Caco-2 (cell line): Measurements from ENCODE around the gene SPCS1. TPM values are rescaled to one million over a fixed set of nuclear protein-coding genes. Genes with fewer than 3 reads are reported as not detected.

Experiments
- BruUV-seq: library from RNA; stranded (reverse); fragments of 400-500 nt; replicated peaks from 2 replicates; lab custom pipeline; 2021; lab: Mats Ljungman, UMichigan
- CTCF ChIA-PET: fragments of 300-600 bp; sonication (Branson Sonifier 250); formaldehyde crosslinking; loops from one replicate; lab custom pipeline; 2022; ENCODE audit warnings: antibody characterized with exemption; lab: Charles Lee
- POLR2A ChIA-PET: fragments of 300-600 bp; sonication (Branson Sonifier 250); formaldehyde crosslinking; loops from one replicate; lab custom pipeline; 2022; ENCODE audit warnings: antibody characterized with exemption; lab: Charles Lee
- DNase-seq, 2 experiments: peaks; one replicate each; pipeline versions ENCODE4 v3.0.0 to v3.0.0-alpha.2; 2020 to 2022
- H3K27me3 ChIP-seq: replicated peaks from 2 replicates; pipeline ENCODE4 v1.6.0; 2011; ENCODE audit warnings: low read length; ENCODE audit not compliant: control insufficient read depth, insufficient read depth
- H3K36me3 ChIP-seq: 2 replicates; pipeline ENCODE4 v1.5.1; 2011; ENCODE audit warnings: low read length; ENCODE audit not compliant: control insufficient read depth, insufficient read depth
- H3K4me1 ChIP-seq: fragments of 250-450 bp; sonication (Bioruptor Pico); 2 replicates; pipeline ENCODE4 v1.5.1; 2020; ENCODE audit warnings: mild to moderate bottlenecking
- H3K4me3 ChIP-seq: 2 replicates; pipeline ENCODE4 v1.5.1; 2011; ENCODE audit warnings: low read depth, mild to moderate bottlenecking, control low read depth, low read length
- H3K9me3 ChIP-seq: fragments of 250-450 bp; sonication (Bioruptor Pico); 2 replicates; pipeline ENCODE4 v1.5.1; 2020; ENCODE audit warnings: mild to moderate bottlenecking, moderate library complexity
- H3K27ac Mint-ChIP-seq: one replicate; pipeline ENCODE4 v1.8.0; 2022; ENCODE audit warnings: mixed read lengths; ENCODE audit not compliant: unreplicated experiment
- H3K27me3 Mint-ChIP-seq: one replicate; pipeline ENCODE4 v1.8.0; 2022; ENCODE audit warnings: mixed read lengths; ENCODE audit not compliant: insufficient read depth, unreplicated experiment
- H3K36me3 Mint-ChIP-seq: one replicate; pipeline ENCODE4 v1.8.0; 2022; ENCODE audit warnings: mild to moderate bottlenecking, mixed read lengths; ENCODE audit not compliant: insufficient read depth, unreplicated experiment
- H3K4me1 Mint-ChIP-seq: one replicate; pipeline ENCODE4 v1.8.0; 2022; ENCODE audit warnings: low read depth, mixed read lengths; ENCODE audit not compliant: unreplicated experiment
- H3K4me3 Mint-ChIP-seq: one replicate; pipeline ENCODE4 v1.8.0; 2022; ENCODE audit warnings: mild to moderate bottlenecking, moderate library complexity, mixed read lengths; ENCODE audit not compliant: unreplicated experiment
- H3K9me3 Mint-ChIP-seq: one replicate; pipeline ENCODE4 v1.8.0; 2022; ENCODE audit warnings: mixed read lengths; ENCODE audit not compliant: unreplicated experiment
- intact Hi-C: fragments of 100-400 bp; cut with micrococcal nuclease; formaldehyde crosslinking; loops from one replicate; pipeline ENCODE4 v1.10.0; 2022; ENCODE audit not compliant: unreplicated experiment
- total RNA-seq: library from RNA; stranded (reverse); gene quantifications from 2 replicates; pipeline ENCODE4 v1.2.3, GENCODE V29; 2022
- TF ChIP-seq, protein P1 (sequence below), 2 experiments: fragments of 200-600 bp in 1 of 2; IDR thresholded peaks; 1 replicate in 1 of 2; 2 replicates in 1 of 2; pipeline versions ENCODE4 v1.5.1 to v1.8.0; 2011 to 2022; ENCODE audit warnings: antibody characterized with exemption in 1 of 2, control low read depth in 1 of 2, inconsistent platforms in 1 of 2, low read depth in 1 of 2, low read length in 1 of 2, mild to moderate bottlenecking in 1 of 2, moderate library complexity in 1 of 2; ENCODE audit not compliant: insufficient read depth in 1 of 2, severe bottlenecking in 1 of 2, unreplicated experiment in 1 of 2

SPCS1 gene
- total RNA-seq, 1 experiment from 2014 or later: 153 TPM

DNA sequence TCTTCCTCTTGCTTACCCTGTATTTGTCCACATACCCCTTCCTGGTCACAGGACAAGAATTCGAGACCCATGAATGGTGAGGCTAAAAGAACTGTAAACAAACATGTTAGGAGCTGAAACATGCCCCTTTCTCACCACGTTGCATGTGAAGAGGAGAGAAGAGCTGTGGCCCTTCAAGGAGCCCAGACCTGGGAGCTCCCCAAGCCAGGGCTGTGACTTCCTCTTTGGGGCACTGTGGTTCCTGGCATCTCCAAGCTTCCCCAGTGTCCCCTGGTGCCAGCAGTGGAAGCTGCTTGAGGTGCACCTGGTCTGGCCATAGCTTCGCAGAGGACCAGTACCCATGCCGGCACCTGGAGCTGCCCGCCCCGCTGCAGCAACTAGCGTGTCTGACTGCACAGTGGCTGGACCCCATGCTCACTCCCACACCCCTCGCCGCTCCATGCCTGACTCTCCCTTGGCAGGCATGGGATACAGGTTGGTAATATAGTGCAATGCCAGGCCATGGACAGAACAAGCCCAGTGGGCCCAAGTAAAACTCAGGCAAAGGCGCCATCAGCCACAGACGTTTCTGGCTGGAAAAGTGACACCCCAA lies 9.9 kb downstream of the SPCS1 start:
- no peaks in the 10 kb centered on the region for H3K4me1 Mint-ChIP-seq
- ChIA-PET CTCF (no interaction called here), POLR2A (no interaction called here)
- Histone ChIP-seq H3K36me3 (no peaks in the 10 kb centered on the region; the same call in 1 of the 2 replicates), H3K4me1 (no peaks in the 10 kb centered on the region), H3K9me3 (no peaks in the 10 kb centered on the region), H3K4me3 (no peak overlapping the region), H3K27me3 (no peaks in the 10 kb centered on the region)
- TF ChIP-seq, protein P1, sequence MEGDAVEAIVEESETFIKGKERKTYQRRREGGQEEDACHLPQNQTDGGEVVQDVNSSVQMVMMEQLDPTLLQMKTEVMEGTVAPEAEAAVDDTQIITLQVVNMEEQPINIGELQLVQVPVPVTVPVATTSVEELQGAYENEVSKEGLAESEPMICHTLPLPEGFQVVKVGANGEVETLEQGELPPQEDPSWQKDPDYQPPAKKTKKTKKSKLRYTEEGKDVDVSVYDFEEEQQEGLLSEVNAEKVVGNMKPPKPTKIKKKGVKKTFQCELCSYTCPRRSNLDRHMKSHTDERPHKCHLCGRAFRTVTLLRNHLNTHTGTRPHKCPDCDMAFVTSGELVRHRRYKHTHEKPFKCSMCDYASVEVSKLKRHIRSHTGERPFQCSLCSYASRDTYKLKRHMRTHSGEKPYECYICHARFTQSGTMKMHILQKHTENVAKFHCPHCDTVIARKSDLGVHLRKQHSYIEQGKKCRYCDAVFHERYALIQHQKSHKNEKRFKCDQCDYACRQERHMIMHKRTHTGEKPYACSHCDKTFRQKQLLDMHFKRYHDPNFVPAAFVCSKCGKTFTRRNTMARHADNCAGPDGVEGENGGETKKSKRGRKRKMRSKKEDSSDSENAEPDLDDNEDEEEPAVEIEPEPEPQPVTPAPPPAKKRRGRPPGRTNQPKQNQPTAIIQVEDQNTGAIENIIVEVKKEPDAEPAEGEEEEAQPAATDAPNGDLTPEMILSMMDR (IDR thresholded peaks at IDR 0.05; ENCODE audit: insufficient read depth in 1 of 2, low read depth in 1 of 2, low read length in 1 of 2, severe bottlenecking in 1 of 2, unreplicated experiment in 1 of 2): no peak
- H3K27me3 Mint-ChIP-seq: no peaks in the 10 kb centered on the region
- BruUV-seq: no TSS peak
- no peak overlapping the region for H3K27ac Mint-ChIP-seq
- H3K4me3 Mint-ChIP-seq: no peak overlapping the region
- no peak for DNase-seq
- peaks cover 18% of the 10 kb centered on the region for H3K36me3 Mint-ChIP-seq
- intact Hi-C loops: no loop called here
- peaks cover 13% of the 10 kb centered on the region for H3K9me3 Mint-ChIP-seq

DNA sequence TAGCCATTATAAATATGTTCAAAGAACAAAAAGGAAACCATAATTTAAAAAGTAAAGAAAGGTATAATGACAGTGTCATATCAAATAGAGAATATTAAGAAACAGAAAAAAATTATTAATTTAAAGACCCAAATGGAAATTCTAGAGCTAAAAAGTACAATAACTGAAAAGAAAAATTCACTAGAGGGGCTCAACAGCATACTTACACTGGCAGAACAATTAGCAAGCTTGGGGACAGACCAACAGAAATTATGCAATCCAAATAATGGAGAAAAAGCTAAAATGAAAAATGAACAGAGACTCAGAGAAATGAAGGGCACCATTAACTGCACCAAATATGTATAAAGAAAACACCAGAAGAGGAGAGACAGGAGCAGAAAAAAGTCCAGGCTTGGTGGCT lies 13.7 kb downstream of the SPCS1 start:
- CTCF ChIA-PET: no interaction called here
- Histone ChIP-seq H3K27me3 (no peaks in the 10 kb centered on the region), H3K4me1 (no peaks in the 10 kb centered on the region), H3K36me3 (no peaks in the 10 kb centered on the region; the same call in 1 of the 2 replicates), H3K4me3 (no peak overlapping the region), H3K9me3 (no peaks in the 10 kb centered on the region)
- TF ChIP-seq, protein P1 (IDR thresholded peaks at IDR 0.05; ENCODE audit: insufficient read depth in 1 of 2, low read depth in 1 of 2, low read length in 1 of 2, severe bottlenecking in 1 of 2, unreplicated experiment in 1 of 2): no peak
- POLR2A ChIA-PET: interaction anchor here (0.7 kb wide), 1 partner anchor 8 kb away, joined by 6 read pairs; no protein-coding TSS in a partner anchor
- intact Hi-C loops: no loop called here
- no peak overlapping the region for H3K4me3 Mint-ChIP-seq
- H3K9me3 Mint-ChIP-seq: peaks cover 23% of the 10 kb centered on the region
- H3K27me3 Mint-ChIP-seq: no peaks in the 10 kb centered on the region
- no peaks in the 10 kb centered on the region for H3K4me1 Mint-ChIP-seq
- BruUV-seq: no TSS peak
- DNase-seq: no peak
- peaks cover 30% of the 10 kb centered on the region for H3K36me3 Mint-ChIP-seq
- H3K27ac Mint-ChIP-seq: no peak overlapping the region

DNA sequence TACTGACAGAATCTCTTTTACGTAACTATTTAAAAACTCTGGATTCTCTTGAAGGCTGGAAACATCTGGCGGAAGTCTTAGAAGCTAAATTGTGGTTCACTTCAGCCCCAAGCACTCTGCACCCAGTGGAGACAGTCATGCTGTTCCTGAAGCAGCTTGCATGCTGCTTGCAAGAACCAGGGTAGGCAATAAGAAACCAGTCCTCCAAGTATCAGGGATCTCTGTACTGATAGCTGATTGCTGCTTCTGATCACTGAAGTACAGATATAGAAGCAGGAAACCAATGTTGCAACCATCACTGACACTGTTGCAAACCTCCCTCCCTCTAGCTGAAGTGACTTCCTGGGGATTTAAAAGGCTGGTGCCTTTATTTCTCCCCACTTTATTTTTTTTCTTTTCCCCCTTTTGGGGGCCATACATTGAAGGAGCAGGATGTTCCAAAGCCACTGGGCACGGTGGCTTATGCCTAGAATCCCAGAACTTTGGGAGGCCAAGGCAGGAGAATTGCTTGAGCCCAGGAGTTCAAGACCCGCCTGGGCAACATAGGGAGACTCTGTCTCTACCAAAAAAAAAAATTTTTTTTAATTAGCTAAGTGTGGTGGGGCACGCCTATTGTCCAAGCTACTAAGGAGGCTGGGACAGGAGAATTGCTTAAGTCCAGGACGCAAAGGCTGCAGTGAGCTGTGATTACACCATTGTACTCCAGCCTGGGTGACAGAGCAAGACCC lies 15.3 kb downstream of the SPCS1 start:
- H3K4me3 Mint-ChIP-seq: no peak overlapping the region
- Histone ChIP-seq H3K36me3 (no peaks in the 10 kb centered on the region; the same call in 1 of the 2 replicates), H3K27me3 (no peaks in the 10 kb centered on the region), H3K4me1 (no peaks in the 10 kb centered on the region), H3K9me3 (no peaks in the 10 kb centered on the region; the same call in 1 of the 2 replicates), H3K4me3 (no peak overlapping the region)
- peaks cover 29% of the 10 kb centered on the region for H3K9me3 Mint-ChIP-seq
- CTCF ChIA-PET: no interaction called here
- H3K27ac Mint-ChIP-seq: no peak overlapping the region
- no TSS peak for BruUV-seq
- no peak for DNase-seq
- H3K27me3 Mint-ChIP-seq: no peaks in the 10 kb centered on the region
- no peaks in the 10 kb centered on the region for H3K4me1 Mint-ChIP-seq
- H3K36me3 Mint-ChIP-seq: peaks cover 29% of the 10 kb centered on the region
- intact Hi-C loops: no loop called here
- TF ChIP-seq, protein P1 (IDR thresholded peaks at IDR 0.05; ENCODE audit: insufficient read depth in 1 of 2, low read depth in 1 of 2, low read length in 1 of 2, severe bottlenecking in 1 of 2, unreplicated experiment in 1 of 2): no peak
- POLR2A ChIA-PET: no interaction called here
